OCI-LY3 (cell line): Measurements from ENCODE around the gene LMNTD1.

Source experiments
- EZH2phosphoT487 ChIP-seq: fragments of 200-600 bp; shearing (Covaris generic); IDR thresholded peaks from 2 replicates; pipeline ENCODE4 v1.6.1; 2018; ENCODE audit warnings: antibody characterized with exemption, mixed run types, low read depth
- TF ChIP-seq, protein P1 (sequence below): fragments of 200-600, 300-600 bp; sonication (generic); IDR thresholded peaks from 2 replicates; pipeline ENCODE4 v1.5.1; 2014; ENCODE audit warnings: antibody characterized with exemption, low read length, low read depth

DNA sequence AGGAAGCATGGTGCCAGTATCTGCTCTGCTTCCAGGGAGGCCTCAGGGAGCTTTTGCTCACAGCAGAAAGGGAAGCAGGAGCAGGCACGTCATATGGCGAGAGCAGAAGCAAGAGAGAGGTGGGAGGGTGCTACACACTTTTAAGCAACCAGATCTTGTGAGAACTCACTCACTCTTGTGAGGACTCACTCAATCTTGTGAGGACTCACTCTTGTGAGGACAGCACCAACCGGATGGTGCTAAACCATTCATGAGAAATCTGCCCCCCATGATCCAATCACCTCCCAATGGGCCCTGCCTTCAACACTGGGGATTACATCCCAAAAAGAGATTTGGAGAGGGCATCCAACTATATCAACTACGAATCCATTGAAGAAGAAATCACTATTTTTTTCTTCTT, 34.3 kb upstream of the LMNTD1 start:
- TF ChIP-seq, protein P1, sequence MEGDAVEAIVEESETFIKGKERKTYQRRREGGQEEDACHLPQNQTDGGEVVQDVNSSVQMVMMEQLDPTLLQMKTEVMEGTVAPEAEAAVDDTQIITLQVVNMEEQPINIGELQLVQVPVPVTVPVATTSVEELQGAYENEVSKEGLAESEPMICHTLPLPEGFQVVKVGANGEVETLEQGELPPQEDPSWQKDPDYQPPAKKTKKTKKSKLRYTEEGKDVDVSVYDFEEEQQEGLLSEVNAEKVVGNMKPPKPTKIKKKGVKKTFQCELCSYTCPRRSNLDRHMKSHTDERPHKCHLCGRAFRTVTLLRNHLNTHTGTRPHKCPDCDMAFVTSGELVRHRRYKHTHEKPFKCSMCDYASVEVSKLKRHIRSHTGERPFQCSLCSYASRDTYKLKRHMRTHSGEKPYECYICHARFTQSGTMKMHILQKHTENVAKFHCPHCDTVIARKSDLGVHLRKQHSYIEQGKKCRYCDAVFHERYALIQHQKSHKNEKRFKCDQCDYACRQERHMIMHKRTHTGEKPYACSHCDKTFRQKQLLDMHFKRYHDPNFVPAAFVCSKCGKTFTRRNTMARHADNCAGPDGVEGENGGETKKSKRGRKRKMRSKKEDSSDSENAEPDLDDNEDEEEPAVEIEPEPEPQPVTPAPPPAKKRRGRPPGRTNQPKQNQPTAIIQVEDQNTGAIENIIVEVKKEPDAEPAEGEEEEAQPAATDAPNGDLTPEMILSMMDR: no peak
- TF ChIP-seq EZH2phosphoT487: no peak
